Measurements from ENCODE around the gene ZNF276. TPM values are rescaled to one million over a fixed set of nuclear protein-coding genes. Genes with fewer than 3 reads are reported as not detected.
A peak's percentile ranks its signal among the peaks of the same experiment; 100 is the strongest.
"Not testable (repeated sequence)": the region's sequence is repeated elsewhere in the genome, so short reads cannot be mapped to it uniquely, and the experiment has no call there.

Gene ZNF276
- total RNA-seq, 4 donors from 2014 or later = 21.2 to 38.9 (median 24.9) TPM

DNA sequence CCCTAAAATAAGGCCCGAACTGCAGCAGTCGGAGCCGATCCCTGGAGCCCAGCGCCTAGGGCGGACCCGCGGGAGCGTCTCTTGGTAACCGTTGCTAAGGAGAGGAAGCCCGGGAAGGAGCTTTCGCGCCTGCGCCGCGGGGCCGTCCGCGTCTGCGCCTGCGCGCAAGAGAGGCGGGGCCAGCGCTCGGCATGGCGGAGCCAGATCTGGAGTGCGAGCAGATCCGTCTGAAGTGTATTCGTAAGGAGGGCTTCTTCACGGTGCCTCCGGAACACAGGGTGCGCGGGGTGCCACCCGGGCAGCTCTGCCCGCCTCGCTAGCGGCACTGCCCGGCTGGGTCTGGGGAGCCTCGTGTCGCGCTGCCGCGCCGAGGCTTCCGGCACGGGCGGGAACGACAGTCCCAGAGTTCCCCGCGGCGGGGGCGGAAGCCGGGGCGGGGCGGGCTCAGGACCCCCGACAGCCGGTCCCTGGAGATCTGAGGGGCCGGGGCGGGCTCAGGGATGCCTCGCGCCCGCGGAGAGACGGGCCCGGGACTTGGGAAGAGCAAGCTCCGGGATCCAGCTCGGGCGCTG lies 34.7 kb upstream of the ZNF276 start, which contains the start of gene CDK10:
Gene CDK10, plus strand, starts transcription at position 170 of the 572 bp plus-strand sequence. Its CDS starts 22 bp downstream, at position 192.
- WGBS, 2 donors = 0% methylated on average over 2 of the region's 67 CpGs; no CpG with 5 or more reads in 1 of the 2 donors
- DNase-seq = peak; percentile 88 to 91
- intact Hi-C loops (cut with DNase I) = no loop called here

DNA sequence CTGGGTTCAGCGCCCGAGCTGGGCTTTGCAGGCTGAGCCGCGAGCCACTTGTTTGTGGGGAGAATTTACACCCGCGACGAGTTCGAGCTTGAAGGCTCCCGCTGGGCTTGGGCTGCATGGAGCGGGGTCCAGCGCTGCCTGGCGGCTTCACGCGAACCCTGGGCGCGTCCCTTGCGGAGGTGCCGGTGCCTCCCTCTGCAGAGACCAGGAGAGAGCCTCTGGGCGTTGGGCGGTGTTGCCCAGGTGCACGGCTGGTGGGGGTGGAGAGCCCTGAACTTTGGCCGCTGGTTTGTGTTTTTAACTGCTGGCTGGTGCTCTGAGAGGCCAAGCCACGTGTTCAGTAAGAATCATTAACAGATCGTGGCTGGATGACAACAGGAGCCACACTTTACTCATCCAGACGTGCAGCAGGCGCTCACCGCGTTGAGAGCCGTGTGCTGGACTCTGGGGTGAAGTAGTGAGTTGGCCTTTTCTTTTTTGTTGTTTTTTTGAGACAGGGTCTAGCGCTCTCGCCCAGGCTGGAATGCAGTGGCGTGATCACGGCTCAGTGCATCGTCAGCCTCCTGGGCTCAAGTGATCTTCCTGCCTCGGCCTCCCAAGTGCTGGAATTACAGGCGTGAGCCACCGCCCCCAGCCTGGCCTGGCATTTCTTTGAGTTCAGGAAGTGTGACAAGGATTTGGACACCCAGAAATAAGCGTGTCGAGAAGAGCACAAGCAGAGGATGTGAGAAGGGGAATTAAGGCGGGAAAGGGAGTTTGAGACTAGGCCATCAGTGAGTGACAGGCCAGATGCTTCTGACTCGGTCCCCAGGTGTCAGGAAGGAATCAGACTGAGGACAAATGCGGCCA lies 34.0 kb upstream of the ZNF276 start:
- Histone ChIP-seq H3K27me3 (no peaks in the 10 kb centered on the region), H3K4me3 (replicated peaks in 1 of 3) (peak overlapping the region; percentile 59 to 77 (median 63)), H3K27ac (peak overlapping the region; percentile 78 to 84 (median 83)), H3K36me3 (peaks cover 11 to 16% of the 10 kb centered on the region in 2 donors), H3K9me3 (no peaks in the 10 kb centered on the region), H3K4me1 (peaks cover 8 to 11% of the 10 kb centered on the region in 2 donors)
- 10 to 17% methylated on average over 22 to 28 of the region's 42 CpGs for WGBS, 2 donors
- intact Hi-C loops (cut with DNase I) = no loop called here
- peak; percentile 80 to 82 for DNase-seq
- peak in 1 of 2 donors; percentile 31 for TF ChIP-seq POLR2A (IDR thresholded peaks at IDR 0.05)
- TF ChIP-seq, protein P1, sequence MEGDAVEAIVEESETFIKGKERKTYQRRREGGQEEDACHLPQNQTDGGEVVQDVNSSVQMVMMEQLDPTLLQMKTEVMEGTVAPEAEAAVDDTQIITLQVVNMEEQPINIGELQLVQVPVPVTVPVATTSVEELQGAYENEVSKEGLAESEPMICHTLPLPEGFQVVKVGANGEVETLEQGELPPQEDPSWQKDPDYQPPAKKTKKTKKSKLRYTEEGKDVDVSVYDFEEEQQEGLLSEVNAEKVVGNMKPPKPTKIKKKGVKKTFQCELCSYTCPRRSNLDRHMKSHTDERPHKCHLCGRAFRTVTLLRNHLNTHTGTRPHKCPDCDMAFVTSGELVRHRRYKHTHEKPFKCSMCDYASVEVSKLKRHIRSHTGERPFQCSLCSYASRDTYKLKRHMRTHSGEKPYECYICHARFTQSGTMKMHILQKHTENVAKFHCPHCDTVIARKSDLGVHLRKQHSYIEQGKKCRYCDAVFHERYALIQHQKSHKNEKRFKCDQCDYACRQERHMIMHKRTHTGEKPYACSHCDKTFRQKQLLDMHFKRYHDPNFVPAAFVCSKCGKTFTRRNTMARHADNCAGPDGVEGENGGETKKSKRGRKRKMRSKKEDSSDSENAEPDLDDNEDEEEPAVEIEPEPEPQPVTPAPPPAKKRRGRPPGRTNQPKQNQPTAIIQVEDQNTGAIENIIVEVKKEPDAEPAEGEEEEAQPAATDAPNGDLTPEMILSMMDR (IDR thresholded peaks at IDR 0.05) = no peak

More for the DNA sequence above, 34.7 kb upstream of the ZNF276 start, which contains the start of gene CDK10:
- Histone ChIP-seq H3K27me3 (no peaks in the 10 kb centered on the region), H3K4me1 (peaks cover 8 to 11% of the 10 kb centered on the region in 2 donors), H3K27ac (peak within 1 kb of the TSS; percentile 78 to 84 (median 83)), H3K4me3 (replicated peaks in 1 of 3) (peak within 1 kb of the TSS; percentile 59 to 77 (median 63)), H3K9me3 (no peaks in the 10 kb centered on the region), H3K36me3 (peaks cover 4 to 10% of the 10 kb centered on the region in 2 donors)
- TF ChIP-seq, protein P1 (IDR thresholded peaks at IDR 0.05) = no peak
- TF ChIP-seq POLR2A (IDR thresholded peaks at IDR 0.05) = peak; percentile 61 to 89

DNA sequence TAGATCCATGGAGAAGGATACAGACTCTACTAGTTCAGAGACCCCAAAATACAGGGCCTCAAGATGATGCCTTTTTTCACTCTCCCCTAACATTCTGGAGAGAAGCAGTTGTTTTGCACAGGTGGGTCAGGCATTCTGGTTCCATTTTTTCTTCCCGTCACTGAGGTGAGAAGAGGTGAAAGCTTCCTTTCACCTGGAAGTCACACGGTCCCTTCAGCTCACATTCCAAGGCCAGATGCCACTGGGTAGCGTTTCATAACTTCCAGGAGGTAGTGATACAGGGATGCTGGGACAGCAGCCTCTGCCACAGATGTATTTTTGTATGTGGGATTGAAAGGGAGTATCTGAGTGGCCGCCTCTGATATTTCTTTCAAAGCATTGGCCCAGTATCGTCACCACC lies 32.9 kb upstream of the ZNF276 start:
- Histone ChIP-seq H3K27ac (no peak overlapping the region), H3K9me3 (no peaks in the 10 kb centered on the region), H3K4me1 (peaks cover 8 to 11% of the 10 kb centered on the region in 2 donors), H3K36me3 (peaks cover 22 to 27% of the 10 kb centered on the region in 2 donors), H3K4me3 (replicated peaks in 1 of 3) (no peak overlapping the region), H3K27me3 (no peaks in the 10 kb centered on the region)
- 94 to 98% methylated on average over 5 of the region's 5 CpGs for WGBS, 2 donors
- no peak for DNase-seq
- intact Hi-C loops (cut with DNase I) = no loop called here
- TF ChIP-seq, protein P1 (IDR thresholded peaks at IDR 0.05) = no peak
- no peak for TF ChIP-seq POLR2A (IDR thresholded peaks at IDR 0.05)

DNA sequence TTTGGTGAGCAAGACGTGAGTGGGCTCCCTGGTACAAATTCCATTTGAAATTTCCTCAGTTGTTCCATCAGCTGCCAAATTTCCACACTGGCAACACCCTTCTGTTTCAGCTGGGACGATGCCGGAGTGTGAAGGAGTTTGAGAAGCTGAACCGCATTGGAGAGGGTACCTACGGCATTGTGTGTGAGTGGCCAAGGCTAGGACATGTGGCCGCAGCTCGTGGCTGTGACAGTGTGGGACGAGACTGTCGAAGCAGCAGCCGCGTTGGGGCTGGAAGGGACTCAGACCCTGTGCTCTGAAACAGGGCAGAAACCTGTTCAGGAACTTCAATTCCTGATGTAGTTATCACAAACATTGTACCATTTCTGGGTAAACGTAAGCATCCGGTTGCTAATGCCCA lies 32.2 kb upstream of the ZNF276 start:
- intact Hi-C loops (cut with DNase I) = no loop called here
- Histone ChIP-seq H3K4me3 (replicated peaks in 1 of 3) (no peak overlapping the region), H3K27me3 (no peaks in the 10 kb centered on the region), H3K9me3 (no peaks in the 10 kb centered on the region), H3K27ac (no peak overlapping the region), H3K36me3 (peaks cover 29 to 34% of the 10 kb centered on the region in 2 donors), H3K4me1 (peaks cover 8 to 11% of the 10 kb centered on the region in 2 donors)
- no peak for DNase-seq
- WGBS, 2 donors = 94 to 95% methylated on average over 13 of the region's 13 CpGs
- TF ChIP-seq, protein P1 (IDR thresholded peaks at IDR 0.05) = no peak
- no peak for TF ChIP-seq POLR2A (IDR thresholded peaks at IDR 0.05)

DNA sequence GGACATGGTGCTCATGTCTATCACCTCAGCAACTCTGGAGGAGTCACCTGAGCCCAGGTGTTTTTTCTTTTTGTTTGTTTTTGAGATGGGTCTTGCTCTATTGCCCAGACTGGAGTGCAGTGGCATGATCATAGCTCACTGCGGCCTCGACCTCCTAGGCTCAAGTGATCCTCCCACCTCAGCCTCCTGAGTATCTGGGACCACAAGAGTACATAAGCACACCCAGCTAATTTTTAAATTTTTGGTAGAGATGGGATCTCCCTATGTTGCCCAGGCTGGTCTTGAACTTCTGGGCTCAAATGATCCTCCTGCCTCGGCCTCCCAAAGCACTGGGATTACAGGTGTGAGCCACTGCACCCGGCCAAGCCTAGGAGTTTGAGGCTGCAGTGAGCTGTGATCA lies 31.7 kb upstream of the ZNF276 start:
- not testable (repeated sequence) for DNase-seq
- WGBS, 2 donors = 78 to 91% methylated on average over 4 of the region's 4 CpGs

More for the DNA sequence above, 31.7 kb upstream of the ZNF276 start:
- H3K27me3 ChIP-seq; H3K4me3 ChIP-seq (replicated peaks in 1 of 3); H3K27ac ChIP-seq; intact Hi-C loops (cut with DNase I); H3K9me3 ChIP-seq: not testable (repeated sequence)
- H3K36me3 ChIP-seq = peaks cover 32 to 38% of the 10 kb centered on the region in 2 donors
- peaks cover 8 to 11% of the 10 kb centered on the region in 2 donors for H3K4me1 ChIP-seq

Data from thyroid gland (tissue), 4 donors.